Bronchial epithelial cell (primary cell): ENCODE data around the gene JPH4. TPM values are rescaled to one million over a fixed set of nuclear protein-coding genes. Genes with fewer than 3 reads are reported as not detected.

Experiments
- DNase-seq: peaks from one replicate; pipeline ENCODE4 v3.0.0-alpha.2; 2010; ENCODE audit warnings: low read depth
- FAIRE-seq: peaks from 2 replicates; lab custom pipeline; 2011; peaks lifted over from hg19 to GRCh38; lab: Jason Lieb, UNC
- H3K27me3 ChIP-seq: 2 replicates; pipeline ENCODE4 v1.5.1; 2011; ENCODE audit warnings: low read length; ENCODE audit not compliant: control insufficient read depth, insufficient read depth
- H3K36me3 ChIP-seq: 2 replicates; pipeline ENCODE4 v1.5.1; 2011; ENCODE audit warnings: low read length; ENCODE audit not compliant: control insufficient read depth, insufficient read depth
- H3K4me3 ChIP-seq: 2 replicates; pipeline ENCODE4 v1.5.1; 2011; ENCODE audit warnings: mild to moderate bottlenecking, low read depth, low read length, control low read depth
- total RNA-seq: library from RNA; depleted of rRNA; stranded (reverse); fragments of >200 nt; gene quantifications from 2 replicates; pipeline ENCODE4 v1.2.1, GENCODE V29; 2014
- TF ChIP-seq, protein P1 (sequence below): IDR thresholded peaks from 2 replicates; pipeline ENCODE4 v1.5.1; 2011; ENCODE audit warnings: mild to moderate bottlenecking, moderate library complexity, low read length, control low read depth, inconsistent platforms; ENCODE audit not compliant: insufficient read depth, severe bottlenecking

Gene JPH4
- total RNA-seq, 1 donor from 2014 or later: not detected

GRCh38 chr14:23605931-23606585 lies 27.5 kb upstream of the JPH4 start:
- no peak for FAIRE-seq

DNA sequence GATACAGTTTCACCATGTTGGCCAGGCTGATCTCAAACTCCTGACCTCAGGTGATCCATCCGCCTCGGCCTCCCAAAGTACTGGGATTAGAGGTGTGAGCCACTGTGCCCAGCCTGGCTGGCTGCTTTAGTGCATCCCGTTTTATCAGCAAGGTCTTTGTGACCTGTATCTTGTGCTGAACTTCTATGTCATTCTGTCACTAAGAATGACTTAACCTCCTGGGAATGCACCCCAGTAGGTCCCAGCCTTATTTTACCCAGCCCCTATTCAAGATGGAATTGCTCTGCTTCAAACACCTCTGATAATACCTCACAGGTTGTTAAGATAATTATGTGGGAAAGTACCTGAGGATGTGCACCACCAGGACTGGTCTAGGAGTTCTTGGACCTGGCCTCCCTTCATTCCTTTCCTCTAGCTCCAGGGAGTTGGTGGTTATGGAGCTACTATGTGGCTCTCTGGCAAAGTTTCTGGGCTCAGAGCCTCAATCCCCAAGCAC lies 26.1 kb upstream of the JPH4 start:
- Histone ChIP-seq H3K36me3 (no peaks in the 10 kb centered on the region), H3K27me3 (no peaks in the 10 kb centered on the region), H3K4me3 (no peak overlapping the region)
- FAIRE-seq: no peak
- DNase-seq: no peak
- TF ChIP-seq, protein P1, sequence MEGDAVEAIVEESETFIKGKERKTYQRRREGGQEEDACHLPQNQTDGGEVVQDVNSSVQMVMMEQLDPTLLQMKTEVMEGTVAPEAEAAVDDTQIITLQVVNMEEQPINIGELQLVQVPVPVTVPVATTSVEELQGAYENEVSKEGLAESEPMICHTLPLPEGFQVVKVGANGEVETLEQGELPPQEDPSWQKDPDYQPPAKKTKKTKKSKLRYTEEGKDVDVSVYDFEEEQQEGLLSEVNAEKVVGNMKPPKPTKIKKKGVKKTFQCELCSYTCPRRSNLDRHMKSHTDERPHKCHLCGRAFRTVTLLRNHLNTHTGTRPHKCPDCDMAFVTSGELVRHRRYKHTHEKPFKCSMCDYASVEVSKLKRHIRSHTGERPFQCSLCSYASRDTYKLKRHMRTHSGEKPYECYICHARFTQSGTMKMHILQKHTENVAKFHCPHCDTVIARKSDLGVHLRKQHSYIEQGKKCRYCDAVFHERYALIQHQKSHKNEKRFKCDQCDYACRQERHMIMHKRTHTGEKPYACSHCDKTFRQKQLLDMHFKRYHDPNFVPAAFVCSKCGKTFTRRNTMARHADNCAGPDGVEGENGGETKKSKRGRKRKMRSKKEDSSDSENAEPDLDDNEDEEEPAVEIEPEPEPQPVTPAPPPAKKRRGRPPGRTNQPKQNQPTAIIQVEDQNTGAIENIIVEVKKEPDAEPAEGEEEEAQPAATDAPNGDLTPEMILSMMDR: no peak

More at GRCh38 chr14:23605931-23606585, 27.5 kb upstream of the JPH4 start:
- DNase-seq: peak; percentile 5
- H3K36me3 ChIP-seq: no peaks in the 10 kb centered on the region
- H3K27me3 ChIP-seq: no peaks in the 10 kb centered on the region
- TF ChIP-seq, protein P1: no peak
- no peak overlapping the region for H3K4me3 ChIP-seq

- no peak for DNase-seq
- Histone ChIP-seq H3K4me3 (no peak overlapping the region), H3K36me3 (no peaks in the 10 kb centered on the region), H3K27me3 (no peaks in the 10 kb centered on the region)
- FAIRE-seq: no peak
- TF ChIP-seq, protein P1: no peak
These were observed 25.6 kb upstream of the JPH4 start for GRCh38 chr14:23604148-23604547.

DNA sequence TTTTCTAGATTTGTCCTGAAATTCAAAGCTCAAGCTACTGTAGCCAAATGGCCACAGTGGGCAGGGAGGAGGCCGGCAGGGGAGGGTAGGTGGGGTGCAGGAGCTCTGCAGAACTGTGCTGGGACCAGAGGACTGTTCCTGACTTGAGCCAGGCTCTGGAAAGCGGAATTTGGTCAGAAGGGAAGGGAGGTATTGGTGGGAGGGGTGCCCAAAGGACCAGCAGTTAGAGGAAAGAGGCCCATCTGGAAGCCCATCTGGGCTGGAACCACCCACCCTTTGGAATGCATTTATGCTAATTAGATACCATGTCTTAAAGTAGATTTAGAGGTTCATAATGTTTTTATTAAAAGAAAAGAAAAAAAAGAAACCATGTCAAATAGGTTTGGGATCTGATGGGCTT lies 24.5 kb upstream of the JPH4 start:
- FAIRE-seq (no peak), DNase-seq (no peak)
- no peaks in the 10 kb centered on the region for H3K27me3 ChIP-seq
- H3K4me3 ChIP-seq: no peak overlapping the region
- H3K36me3 ChIP-seq: no peaks in the 10 kb centered on the region
- TF ChIP-seq, protein P1: no peak

GRCh38 chr14:23602181-23603095 lies 23.8 kb upstream of the JPH4 start:
- DNase-seq: no peak
- TF ChIP-seq, protein P1: no peak
- no peak for FAIRE-seq

More at GRCh38 chr14:23602181-23603095, 23.8 kb upstream of the JPH4 start:
- Histone ChIP-seq H3K36me3 (no peaks in the 10 kb centered on the region), H3K27me3 (no peaks in the 10 kb centered on the region), H3K4me3 (no peak overlapping the region)
